Measurements from ENCODE around the gene HSF2. TPM values are rescaled to one million over a fixed set of nuclear protein-coding genes. Genes with fewer than 3 reads are reported as not detected.
A peak's percentile ranks its signal among the peaks of the same experiment; 100 is the strongest.

HSF2 gene
- total and polyA plus RNA-seq, 11 donors, result 13.1 to 38.7 (median 23.1) TPM

DNA sequence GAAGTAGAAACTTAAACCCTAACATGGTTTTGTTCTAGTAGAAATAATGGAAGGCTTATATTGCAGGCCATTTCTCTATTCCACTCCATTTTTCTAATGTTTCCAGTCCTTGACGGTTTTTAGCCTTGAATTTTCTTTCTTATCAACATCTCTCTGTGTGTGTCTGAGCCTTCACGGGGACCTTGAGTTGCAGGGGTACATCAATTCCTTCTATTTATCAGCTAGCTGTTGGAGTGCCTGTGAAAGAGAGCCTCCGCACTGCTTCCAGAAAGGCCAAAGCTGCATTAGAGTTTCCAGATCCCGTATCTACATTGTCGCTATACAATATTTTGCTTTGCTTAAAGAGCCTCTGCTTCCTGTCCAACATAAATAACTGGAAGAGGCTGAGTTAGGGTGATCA is 5.4 kb upstream of the HSF2 start:
- ATAC-seq (no peak), DNase-seq (no peak)
- Histone ChIP-seq H3K36me3 (no peaks in the 10 kb centered on the region), H3K4me1 (peaks cover 0 to 6% (median 1%) of the 10 kb centered on the region in 12 donors), H3K4me3 (no peak overlapping the region), H3K9me3 (no peaks in the 10 kb centered on the region), H3K27me3 (peaks cover 0 to 4% (median 0%) of the 10 kb centered on the region in 9 donors), H3K27ac (no peak overlapping the region)
- TF ChIP-seq CTCF (IDR thresholded peaks at IDR 0.05) (no peak), POLR2A (IDR thresholded peaks at IDR 0.05) (no peak)
- WGBS, 4 donors, result 61 to 80% (median 70%) methylated on average over 5 of the region's 5 CpGs
- intact Hi-C loops (cut with DNase I), result loop anchor here in 3 of 10 donors (10.0 kb wide), 3 partner anchors 81 to 1059 kb away; partner anchors contain the start of genes GJA1 (in 1 of the 3), SERINC1 (in 1 of the 3) and TBC1D32 (in 1 of the 3)

GRCh38 chr6:122399055-122399347 is 451 bp upstream of the HSF2 start:
- peak overlapping the region in 11 of 12 donors; percentile 15 to 93 (median 63) for H3K27ac ChIP-seq
- DNase-seq, result no peak
- no peak for TF ChIP-seq POLR2A (IDR thresholded peaks at IDR 0.05)
- TF ChIP-seq CTCF (IDR thresholded peaks at IDR 0.05), result no peak

GRCh38 chr6:122400121-122400450 is 634 bp downstream of the HSF2 start:
- 0 to 4% (median 1%) methylated on average over 16 to 20 of the region's 20 CpGs for WGBS, 4 donors
- H3K4me1 ChIP-seq, result peaks cover 0 to 46% (median 19%) of the 10 kb centered on the region in 12 donors
- peak overlapping the region; percentile 50 to 93 (median 86) for H3K27ac ChIP-seq
- no peaks in the 10 kb centered on the region for H3K36me3 ChIP-seq
- TF ChIP-seq POLR2A (IDR thresholded peaks at IDR 0.05), result no peak
- TF ChIP-seq CTCF (IDR thresholded peaks at IDR 0.05), result no peak
- no peaks in the 10 kb centered on the region for H3K27me3 ChIP-seq
- ATAC-seq (no peak), DNase-seq (peak in 1 of 5 donors; percentile 46)
- H3K9me3 ChIP-seq, result no peaks in the 10 kb centered on the region
- peak overlapping the region; percentile 78 to 98 (median 94) for H3K4me3 ChIP-seq
- intact Hi-C loops (cut with DNase I), result loop anchor here in 3 of 10 donors (2.0 to 10.0 kb wide), 3 partner anchors 65 to 72 kb away; partner anchors contain the start of gene SERINC1 (in 2 of the 3)

More at GRCh38 chr6:122399055-122399347, 451 bp upstream of the HSF2 start:
- H3K4me3 ChIP-seq, result peak overlapping the region in 10 of 12 donors; percentile 15 to 98 (median 86)
- no peak for ATAC-seq
- no peaks in the 10 kb centered on the region for H3K36me3 ChIP-seq
- no peaks in the 10 kb centered on the region for H3K27me3 ChIP-seq
- no peaks in the 10 kb centered on the region for H3K9me3 ChIP-seq
- intact Hi-C loops (cut with DNase I), result loop anchor here in 7 of 10 donors (2.0 to 10.0 kb wide), 6 partner anchors 72 to 1064 kb away; partner anchors contain the start of genes SERINC1 (in 5 of the 7), GJA1 (in 1 of the 7) and TBC1D32 (in 1 of the 7)
- WGBS, 4 donors, result 0% methylated on average over 2 of the region's 2 CpGs
- H3K4me1 ChIP-seq, result peaks cover 0 to 37% (median 18%) of the 10 kb centered on the region in 12 donors

DNA sequence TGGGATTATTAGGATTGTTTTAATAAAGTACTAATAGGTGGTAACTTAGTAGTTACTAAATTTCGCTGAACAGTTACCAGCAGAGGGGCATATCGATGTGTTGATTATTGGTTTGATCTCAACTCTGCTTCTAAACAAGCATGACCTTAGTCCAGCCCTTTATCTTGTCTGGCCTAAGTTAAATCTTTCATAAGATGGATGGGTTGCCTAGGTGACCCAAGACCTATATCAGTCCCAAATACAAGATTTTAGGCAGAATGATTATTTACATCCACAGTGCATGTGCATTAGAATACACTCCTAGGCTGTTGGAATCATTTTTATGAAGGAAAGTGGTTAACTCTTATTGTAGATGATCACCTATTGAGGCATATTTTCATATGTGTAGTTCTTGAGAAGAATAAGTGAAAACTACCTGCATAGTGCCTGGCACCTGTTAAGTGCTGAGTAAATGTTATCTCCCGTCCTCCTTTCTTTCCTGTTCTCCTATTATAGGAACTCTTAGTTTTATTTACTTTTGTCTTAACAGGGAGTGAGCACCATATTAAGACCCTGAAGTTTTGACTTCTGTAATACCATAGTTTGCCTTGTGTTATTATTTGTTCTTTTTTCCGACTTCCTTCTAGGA is 1.1 kb downstream of the HSF2 start:
- intact Hi-C loops (cut with DNase I), result loop anchor here in 3 of 10 donors (2.0 to 10.0 kb wide), 3 partner anchors 64 to 72 kb away; partner anchors contain the start of gene SERINC1 (in 2 of the 3)
- Histone ChIP-seq H3K4me1 (peaks cover 0 to 48% (median 19%) of the 10 kb centered on the region in 12 donors), H3K4me3 (peak overlapping the region; percentile 78 to 98 (median 94))

More for the DNA sequence above, 1.1 kb downstream of the HSF2 start:
- DNase-seq (no peak), ATAC-seq (no peak)
- no peak for TF ChIP-seq CTCF (IDR thresholded peaks at IDR 0.05)
- TF ChIP-seq POLR2A (IDR thresholded peaks at IDR 0.05), result no peak
- Histone ChIP-seq H3K9me3 (no peaks in the 10 kb centered on the region), H3K27ac (peak overlapping the region in 8 of 12 donors; percentile 26 to 93 (median 86)), H3K36me3 (no peaks in the 10 kb centered on the region), H3K27me3 (no peaks in the 10 kb centered on the region)
- 32 to 41% (median 39%) methylated on average over 4 of the region's 4 CpGs for WGBS, 4 donors

Measured in heart left ventricle (tissue), 16 donors.